Mesenteric fat pad (tissue), 1 donor: Measurements from ENCODE around the gene CEP131. TPM values are rescaled to one million over a fixed set of nuclear protein-coding genes. Genes with fewer than 3 reads are reported as not detected.

Experiments
- DNase-seq: peaks from one replicate; pipeline ENCODE4 v3.0.0-alpha.2; 2020; ENCODE audit warnings: low spot score
- total RNA-seq: library from RNA; stranded (reverse); fragmentation: NEBNext Ultra II Directional; extraction: Animal tissue kit (Norgen Biotek cat#: 25700); gene quantifications from one replicate; pipeline ENCODE4 v1.2.1, GENCODE V29; 2021
- donor health status: DM: yes; HTN: yes; CAD: no.

CEP131 gene
- total RNA-seq, 1 donor from 2014 or later = 3.4 TPM

GRCh38 chr17:81239714-81240555 lies 17.2 kb upstream of the CEP131 start:
- no peak for DNase-seq

GRCh38 chr17:81238815-81239713 lies 16.3 kb upstream of the CEP131 start, which contains the start of the genes NDUFAF8 and TEPSIN:
NDUFAF8 (plus strand) TSS chr17:81239318; CDS start chr17:81239364, 46 bp downstream.
TEPSIN (minus strand) TSS chr17:81239055; CDS start chr17:81239033, 22 bp downstream.
- DNase-seq = peak; percentile 98

GRCh38 chr17:81238490-81238814 lies 15.7 kb upstream of the CEP131 start:
- DNase-seq = no peak

GRCh38 chr17:81237591-81238489 lies 15.1 kb upstream of the CEP131 start:
- no peak for DNase-seq

GRCh38 chr17:81236784-81237183 lies 14.0 kb upstream of the CEP131 start:
- no peak for DNase-seq

- DNase-seq = no peak
Measured at GRCh38 chr17:81235822-81236740, 13.3 kb upstream of the CEP131 start.

GRCh38 chr17:81234940-81235821 lies 12.4 kb upstream of the CEP131 start:
- DNase-seq = no peak

GRCh38 chr17:81234506-81234855 lies 11.7 kb upstream of the CEP131 start:
- DNase-seq = no peak

GRCh38 chr17:81233811-81234505 lies 11.2 kb upstream of the CEP131 start:
- DNase-seq = no peak

GRCh38 chr17:81233316-81233715 lies 10.6 kb upstream of the CEP131 start:
- DNase-seq = no peak

GRCh38 chr17:81232616-81233241 lies 10.0 kb upstream of the CEP131 start:
- no peak for DNase-seq

- no peak for DNase-seq
Measured at GRCh38 chr17:81231766-81232581, 9.2 kb upstream of the CEP131 start.

GRCh38 chr17:81231121-81231645 lies 8.4 kb upstream of the CEP131 start:
- DNase-seq = no peak

- no peak for DNase-seq
Measured at GRCh38 chr17:81230043-81230820, 7.5 kb upstream of the CEP131 start.

- DNase-seq = no peak
Measured at GRCh38 chr17:81229666-81229920, 6.8 kb upstream of the CEP131 start.
